ENCODE data around the gene CACNB1. TPM values are rescaled to one million over a fixed set of nuclear protein-coding genes. Genes with fewer than 3 reads are reported as not detected.

CACNB1 gene
- total and polyA plus RNA-seq, 2 donors (not counting 1 experiment from before 2014, with no cell fraction given) = 3.8 to 12.4 TPM

- peaks cover 0 to 22% (median 4%) of the 10 kb centered on the region in 4 experiments for H3K27me3 ChIP-seq (replicated peaks in 1 of 4; ENCODE audit: control extremely low read depth in 1 of 4, control insufficient read depth in 3 of 4, insufficient read depth in 4 of 4, low read length in 3 of 4)
- Mint-ChIP-seq H3K27ac (no peak overlapping the region), H3K27me3 (peaks cover 19% of the 10 kb centered on the region), H3K4me3 (no peak overlapping the region), H3K9me3 (ENCODE audit: insufficient read depth) (no peaks in the 10 kb centered on the region), H3K4me1 (peaks cover 16% of the 10 kb centered on the region)
- no peak overlapping the region for H3K4me3 ChIP-seq (ENCODE audit: control extremely low read depth in 1 of 5, extremely low read depth in 1 of 5, insufficient read depth in 1 of 5, low read depth in 2 of 5, low read length in 4 of 5)
- CTCF ChIA-PET = interaction anchor here (18.9 kb wide), 1 partner anchor 26 kb away, joined by 707 read pairs; no protein-coding TSS in a partner anchor
- H4K20me1 ChIP-seq (ENCODE audit: control insufficient read depth, insufficient read depth, low read length, poor library complexity, severe bottlenecking) = no peaks in the 10 kb centered on the region
- POLR2A ChIA-PET = no interaction called here
- H2AFZ ChIP-seq (ENCODE audit: insufficient read depth, low read depth, low read length, poor library complexity, severe bottlenecking) = no peak overlapping the region
- peaks cover 16 to 20% of the 10 kb centered on the region in 2 donors for H3K4me1 ChIP-seq (ENCODE audit: control insufficient read depth in 2 of 2, insufficient read depth in 2 of 2, low read length in 2 of 2)
- no peak for TF ChIP-seq EZH2 (IDR thresholded peaks at IDR 0.05; ENCODE audit: borderline replicate concordance, insufficient read depth, low read depth, low read length, poor library complexity, severe bottlenecking)
- TF ChIP-seq, protein P1, sequence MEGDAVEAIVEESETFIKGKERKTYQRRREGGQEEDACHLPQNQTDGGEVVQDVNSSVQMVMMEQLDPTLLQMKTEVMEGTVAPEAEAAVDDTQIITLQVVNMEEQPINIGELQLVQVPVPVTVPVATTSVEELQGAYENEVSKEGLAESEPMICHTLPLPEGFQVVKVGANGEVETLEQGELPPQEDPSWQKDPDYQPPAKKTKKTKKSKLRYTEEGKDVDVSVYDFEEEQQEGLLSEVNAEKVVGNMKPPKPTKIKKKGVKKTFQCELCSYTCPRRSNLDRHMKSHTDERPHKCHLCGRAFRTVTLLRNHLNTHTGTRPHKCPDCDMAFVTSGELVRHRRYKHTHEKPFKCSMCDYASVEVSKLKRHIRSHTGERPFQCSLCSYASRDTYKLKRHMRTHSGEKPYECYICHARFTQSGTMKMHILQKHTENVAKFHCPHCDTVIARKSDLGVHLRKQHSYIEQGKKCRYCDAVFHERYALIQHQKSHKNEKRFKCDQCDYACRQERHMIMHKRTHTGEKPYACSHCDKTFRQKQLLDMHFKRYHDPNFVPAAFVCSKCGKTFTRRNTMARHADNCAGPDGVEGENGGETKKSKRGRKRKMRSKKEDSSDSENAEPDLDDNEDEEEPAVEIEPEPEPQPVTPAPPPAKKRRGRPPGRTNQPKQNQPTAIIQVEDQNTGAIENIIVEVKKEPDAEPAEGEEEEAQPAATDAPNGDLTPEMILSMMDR (IDR thresholded peaks at IDR 0.05) = no peak
- DNase-seq (no peak), ATAC-seq (ENCODE audit: low read depth) (no peak)
- intact Hi-C loops (cut with micrococcal nuclease) = no loop called here
- no peaks in the 10 kb centered on the region for H3K79me2 ChIP-seq (ENCODE audit: control insufficient read depth, insufficient read depth, low read length)
- H3K36me3 ChIP-seq (replicated peaks in 1 of 2; ENCODE audit: control extremely low read depth in 1 of 2, control insufficient read depth in 1 of 2, extremely low read depth in 1 of 2, insufficient read depth in 2 of 2, low read length in 1 of 2) = no peaks in the 10 kb centered on the region
- no peak overlapping the region for H3K9ac ChIP-seq (ENCODE audit: low read length)
- H3K27ac ChIP-seq (ENCODE audit: low read length in 2 of 2) = no peak overlapping the region
- H3K9me3 ChIP-seq (ENCODE audit: control extremely low read depth in 1 of 3, control insufficient read depth in 2 of 3, insufficient read depth in 1 of 3, low read length in 2 of 3) = peaks cover 0 to 3% (median 0%) of the 10 kb centered on the region in 3 donors
- 85% methylated on average over 9 of the region's 9 CpGs for WGBS (ENCODE audit: insufficient coverage)
- H3K4me2 ChIP-seq (replicated peaks; ENCODE audit: low read depth, low read length, poor library complexity, severe bottlenecking) = no peak overlapping the region
Observed at GRCh38 chr17:39213852-39214251, 16.4 kb upstream of the CACNB1 start.

DNA sequence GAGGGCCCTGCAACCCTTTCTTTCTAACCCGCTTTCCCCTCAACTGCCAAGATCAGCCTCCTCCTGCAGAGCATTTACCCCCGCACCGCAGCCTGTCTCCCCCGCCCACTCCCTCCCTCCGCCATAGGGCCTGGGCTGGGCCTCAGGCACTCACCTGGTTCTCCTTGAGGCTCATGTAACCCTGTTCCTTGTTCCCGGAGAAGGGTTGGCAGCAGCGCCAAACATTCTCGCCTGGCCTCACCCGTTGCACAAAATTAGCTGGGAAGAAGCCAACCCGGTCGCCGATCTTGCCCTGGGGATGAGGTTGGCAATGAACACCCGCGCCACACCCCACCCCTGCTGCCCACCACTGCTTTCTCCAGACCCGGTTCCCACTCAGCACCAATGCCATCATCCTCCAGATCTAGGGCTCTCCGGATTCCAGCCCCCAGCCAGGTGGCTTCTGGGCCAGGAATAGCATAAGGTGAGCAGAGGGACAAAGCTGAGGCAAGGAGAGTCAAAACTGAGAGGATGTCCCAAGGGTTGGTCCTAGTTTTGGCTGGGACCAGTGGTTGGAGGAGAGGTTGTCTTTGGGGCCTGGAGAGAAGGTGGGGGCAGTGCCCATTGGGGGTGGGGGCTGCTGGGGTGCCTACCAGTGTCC is 15.5 kb upstream of the CACNB1 start:
- peak overlapping the region; percentile 37 for H3K27ac Mint-ChIP-seq
- CTCF ChIA-PET = interaction anchor here (0.6 to 18.9 kb wide), 2 partner anchors 27 to 308 kb away, joined by 3 to 707 read pairs; no protein-coding TSS in a partner anchor
- no peak overlapping the region for H3K4me3 Mint-ChIP-seq
- Histone ChIP-seq H3K4me3 (ENCODE audit: control extremely low read depth in 1 of 5, extremely low read depth in 1 of 5, insufficient read depth in 1 of 5, low read depth in 2 of 5, low read length in 4 of 5) (no peak overlapping the region), H3K27me3 (replicated peaks in 1 of 4; ENCODE audit: control extremely low read depth in 1 of 4, control insufficient read depth in 3 of 4, insufficient read depth in 4 of 4, low read length in 3 of 4) (peaks cover 0 to 18% (median 4%) of the 10 kb centered on the region in 4 experiments), H3K4me1 (ENCODE audit: control insufficient read depth in 2 of 2, insufficient read depth in 2 of 2, low read length in 2 of 2) (peaks cover 25 to 29% of the 10 kb centered on the region in 2 donors), H3K4me2 (replicated peaks; ENCODE audit: low read depth, low read length, poor library complexity, severe bottlenecking) (no peak overlapping the region), H3K9ac (ENCODE audit: low read length) (no peak overlapping the region), H3K27ac (ENCODE audit: low read length in 2 of 2) (no peak overlapping the region), H2AFZ (ENCODE audit: insufficient read depth, low read depth, low read length, poor library complexity, severe bottlenecking) (no peak overlapping the region), H3K79me2 (ENCODE audit: control insufficient read depth, insufficient read depth, low read length) (no peaks in the 10 kb centered on the region), H3K9me3 (ENCODE audit: control extremely low read depth in 1 of 3, control insufficient read depth in 2 of 3, insufficient read depth in 1 of 3, low read length in 2 of 3) (peaks cover 0 to 3% (median 0%) of the 10 kb centered on the region in 3 donors), H3K36me3 (replicated peaks in 1 of 2; ENCODE audit: control extremely low read depth in 1 of 2, control insufficient read depth in 1 of 2, extremely low read depth in 1 of 2, insufficient read depth in 2 of 2, low read length in 1 of 2) (no peaks in the 10 kb centered on the region), H4K20me1 (ENCODE audit: control insufficient read depth, insufficient read depth, low read length, poor library complexity, severe bottlenecking) (no peaks in the 10 kb centered on the region)
- no peak for DNase-seq
- POLR2A ChIA-PET = no interaction called here
- TF ChIP-seq, protein P1 (IDR thresholded peaks at IDR 0.05) = no peak
- no peak for TF ChIP-seq EZH2 (IDR thresholded peaks at IDR 0.05; ENCODE audit: borderline replicate concordance, insufficient read depth, low read depth, low read length, poor library complexity, severe bottlenecking)
- ATAC-seq (ENCODE audit: low read depth) = no peak
- peaks cover 25% of the 10 kb centered on the region for H3K4me1 Mint-ChIP-seq
- H3K9me3 Mint-ChIP-seq (ENCODE audit: insufficient read depth) = no peaks in the 10 kb centered on the region
- peaks cover 18% of the 10 kb centered on the region for H3K27me3 Mint-ChIP-seq
- intact Hi-C loops (cut with micrococcal nuclease) = no loop called here
- WGBS (ENCODE audit: insufficient coverage) = 92% methylated on average over 15 of the region's 16 CpGs

Data from B cell (primary cell).